Measurements from ENCODE around the gene CDK5RAP2. TPM values are rescaled to one million over a fixed set of nuclear protein-coding genes. Genes with fewer than 3 reads are reported as not detected.

CDK5RAP2 gene
- total RNA-seq, 1 donor from 2014 or later: 16.8 TPM

GRCh38 chr9:120388003-120388855, 191.7 kb downstream of the CDK5RAP2 start:
- H3K4me3 ChIP-seq (ENCODE audit: low read depth, low read length): no peak overlapping the region
- no peaks in the 10 kb centered on the region for H3K27me3 ChIP-seq (ENCODE audit: control insufficient read depth, insufficient read depth, low read length)
- H3K36me3 ChIP-seq (ENCODE audit: control insufficient read depth, insufficient read depth, low read length): peaks cover 6% of the 10 kb centered on the region
- FAIRE-seq (no peak), DNase-seq (ENCODE audit: low read depth) (no peak)
- TF ChIP-seq CTCF (IDR thresholded peaks at IDR 0.05; ENCODE audit: insufficient read depth, low read length, severe bottlenecking): no peak

- TF ChIP-seq CTCF (IDR thresholded peaks at IDR 0.05; ENCODE audit: insufficient read depth, low read length, severe bottlenecking): no peak
- H3K27me3 ChIP-seq (ENCODE audit: control insufficient read depth, insufficient read depth, low read length): no peaks in the 10 kb centered on the region
- H3K36me3 ChIP-seq (ENCODE audit: control insufficient read depth, insufficient read depth, low read length): peaks cover 6% of the 10 kb centered on the region
- DNase-seq (ENCODE audit: low read depth) (no peak), FAIRE-seq (no peak)
- H3K4me3 ChIP-seq (ENCODE audit: low read depth, low read length): no peak overlapping the region
Observed at GRCh38 chr9:120387257-120388002, 192.5 kb downstream of the CDK5RAP2 start.

GRCh38 chr9:120386390-120387131, 193.4 kb downstream of the CDK5RAP2 start:
- Histone ChIP-seq H3K36me3 (ENCODE audit: control insufficient read depth, insufficient read depth, low read length) (peaks cover 2% of the 10 kb centered on the region), H3K27me3 (ENCODE audit: control insufficient read depth, insufficient read depth, low read length) (no peaks in the 10 kb centered on the region), H3K4me3 (ENCODE audit: low read depth, low read length) (no peak overlapping the region)
- FAIRE-seq (no peak), DNase-seq (ENCODE audit: low read depth) (no peak)
- no peak for TF ChIP-seq CTCF (IDR thresholded peaks at IDR 0.05; ENCODE audit: insufficient read depth, low read length, severe bottlenecking)

GRCh38 chr9:120385606-120386389, 194.2 kb downstream of the CDK5RAP2 start:
- H3K4me3 ChIP-seq (ENCODE audit: low read depth, low read length): no peak overlapping the region
- DNase-seq (ENCODE audit: low read depth) (no peak), FAIRE-seq (no peak)
- no peak for TF ChIP-seq CTCF (IDR thresholded peaks at IDR 0.05; ENCODE audit: insufficient read depth, low read length, severe bottlenecking)
- no peaks in the 10 kb centered on the region for H3K27me3 ChIP-seq (ENCODE audit: control insufficient read depth, insufficient read depth, low read length)
- no peaks in the 10 kb centered on the region for H3K36me3 ChIP-seq (ENCODE audit: control insufficient read depth, insufficient read depth, low read length)

GRCh38 chr9:120384925-120385272, 195.1 kb downstream of the CDK5RAP2 start:
- H3K4me3 ChIP-seq (ENCODE audit: low read depth, low read length): no peak overlapping the region
- no peak for FAIRE-seq
- no peaks in the 10 kb centered on the region for H3K36me3 ChIP-seq (ENCODE audit: control insufficient read depth, insufficient read depth, low read length)
- no peak for TF ChIP-seq CTCF (IDR thresholded peaks at IDR 0.05; ENCODE audit: insufficient read depth, low read length, severe bottlenecking)
- no peak for DNase-seq (ENCODE audit: low read depth)
- no peaks in the 10 kb centered on the region for H3K27me3 ChIP-seq (ENCODE audit: control insufficient read depth, insufficient read depth, low read length)
